T1000 (cell line): ENCODE data around the gene SRGAP3.
"Not testable (repeated sequence)": the region's sequence is repeated elsewhere in the genome, so short reads cannot be mapped to it uniquely, and the experiment has no call there.

Source experiments
- DNase-seq: peaks from one replicate; lab custom pipeline; 2025; ENCODE audit warnings: mixed read lengths; lab: John Stamatoyannopoulos, UW

Gene SRGAP3

DNA sequence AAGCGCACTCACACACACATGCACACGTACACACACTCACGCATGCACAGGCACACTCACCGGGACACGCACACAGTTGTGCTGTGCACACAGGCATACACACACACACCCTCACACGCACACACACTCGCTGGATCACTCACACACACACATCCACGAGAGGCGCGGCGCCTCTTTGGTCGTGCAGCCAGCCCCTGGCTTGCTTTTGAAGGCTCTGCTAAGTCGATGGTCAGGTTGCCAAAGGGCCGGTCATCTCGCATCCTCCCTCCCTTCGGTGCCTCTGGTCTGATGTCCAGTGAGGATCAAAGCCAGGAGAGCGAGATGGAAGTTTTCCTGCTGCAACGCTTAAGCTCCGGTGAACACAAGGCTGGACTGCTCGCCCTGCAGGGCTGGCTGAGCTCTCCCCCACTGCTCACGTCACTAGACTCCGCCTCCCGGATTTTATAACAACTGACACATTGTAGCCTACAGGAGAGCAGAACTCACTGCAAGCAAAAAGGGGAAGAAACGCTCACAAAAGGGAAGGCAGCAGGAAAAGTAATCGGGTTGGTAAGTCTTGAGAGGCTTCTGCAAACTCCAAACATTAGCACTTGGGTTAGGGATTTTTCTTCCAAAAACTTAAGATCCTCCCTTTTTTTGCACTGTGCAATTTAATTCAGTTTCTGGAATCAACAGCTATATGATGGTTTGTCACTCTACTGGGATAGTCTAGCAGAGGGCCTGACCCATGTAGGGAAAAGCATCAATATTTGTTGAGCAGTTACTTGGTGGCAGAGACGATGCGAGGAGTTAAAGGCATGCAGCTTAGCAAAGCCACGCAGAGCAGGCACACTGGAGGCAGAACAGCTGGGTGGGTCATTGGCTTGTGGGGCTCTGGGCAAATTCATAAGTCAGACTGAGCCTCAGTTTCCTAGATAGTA lies at the start of gene SRGAP3:
SRGAP3 (minus strand) TSS at position 374 of the 920 bp plus-strand sequence. CDS start 695 bp downstream, outside the sequence.
- DNase-seq, result peak; percentile 73

DNA sequence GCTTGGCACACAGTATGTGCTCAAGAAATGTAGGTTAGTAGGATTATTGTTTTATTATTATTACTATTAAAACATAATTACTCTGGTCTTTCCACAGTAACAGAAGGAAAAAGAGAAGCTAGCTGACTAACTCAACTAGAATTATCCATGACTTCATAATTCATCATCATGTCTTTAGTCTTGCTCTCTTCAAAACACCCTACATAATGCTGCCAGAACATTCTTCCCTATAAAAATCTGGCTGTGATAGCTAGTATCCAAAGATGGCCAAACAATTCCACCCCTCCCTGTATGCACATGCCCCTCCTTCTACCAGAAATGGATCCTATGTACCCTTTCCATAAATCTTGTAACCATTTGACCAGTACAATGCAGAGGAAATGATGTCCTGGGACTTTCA lies 48.8 kb upstream of the SRGAP3 start:
- no peak for DNase-seq

DNA sequence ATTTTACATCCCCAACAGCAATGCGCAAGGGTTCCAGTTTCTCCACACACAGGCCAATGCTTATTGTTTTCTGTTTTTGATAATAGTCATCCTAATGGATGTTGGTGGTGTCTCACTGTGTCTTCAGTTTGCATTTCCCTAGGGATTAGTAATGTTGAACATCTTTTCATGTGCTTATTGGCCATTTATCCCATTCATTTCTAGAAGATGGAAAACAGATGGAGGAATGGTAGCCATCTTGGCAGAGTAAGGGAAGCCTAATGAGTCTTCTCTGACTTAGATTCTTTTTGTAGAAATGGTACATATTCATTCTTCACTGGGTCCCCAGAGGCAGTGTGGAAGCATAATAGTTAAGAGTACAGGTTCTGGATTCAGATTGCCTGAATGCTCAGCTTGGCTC lies 46.8 kb upstream of the SRGAP3 start:
- no peak for DNase-seq

DNA sequence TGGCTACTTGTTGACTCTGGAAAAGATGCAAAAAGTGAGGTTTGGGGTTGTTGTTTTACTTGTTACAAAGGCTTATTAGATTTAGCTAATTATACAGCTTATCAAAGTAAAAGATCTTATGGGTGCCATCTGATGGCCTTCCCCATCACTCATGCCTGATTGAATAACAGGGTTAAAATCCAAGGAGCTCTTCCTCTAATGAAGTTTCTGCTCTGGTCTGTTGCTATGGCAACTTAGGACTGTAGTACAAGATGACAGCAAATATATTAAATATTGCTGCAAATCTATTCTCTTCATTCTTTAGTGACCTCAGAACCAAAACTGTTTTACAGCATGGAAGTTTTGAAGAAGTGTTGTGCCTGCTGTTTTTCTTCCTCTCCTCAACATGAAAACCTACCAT lies 45.6 kb upstream of the SRGAP3 start:
- DNase-seq, result no peak

DNA sequence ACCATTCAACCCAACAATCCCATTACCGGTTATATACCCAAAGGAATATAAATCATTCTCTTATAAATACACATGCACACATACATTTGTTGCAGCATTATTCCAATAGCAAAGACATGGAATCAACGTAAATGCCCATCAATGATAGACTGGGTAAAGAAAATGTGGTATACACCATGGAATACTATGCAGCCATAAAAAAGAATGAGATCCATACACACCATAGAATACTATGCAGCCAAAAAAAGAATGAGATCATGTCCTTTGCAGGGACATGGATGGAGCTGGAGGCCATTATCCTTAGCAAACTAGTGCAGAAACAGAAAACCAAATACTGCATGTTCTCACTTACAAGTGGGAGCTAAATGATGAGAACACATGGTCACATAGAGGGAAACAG lies 44.5 kb upstream of the SRGAP3 start:
- DNase-seq, result not testable (repeated sequence)

DNA sequence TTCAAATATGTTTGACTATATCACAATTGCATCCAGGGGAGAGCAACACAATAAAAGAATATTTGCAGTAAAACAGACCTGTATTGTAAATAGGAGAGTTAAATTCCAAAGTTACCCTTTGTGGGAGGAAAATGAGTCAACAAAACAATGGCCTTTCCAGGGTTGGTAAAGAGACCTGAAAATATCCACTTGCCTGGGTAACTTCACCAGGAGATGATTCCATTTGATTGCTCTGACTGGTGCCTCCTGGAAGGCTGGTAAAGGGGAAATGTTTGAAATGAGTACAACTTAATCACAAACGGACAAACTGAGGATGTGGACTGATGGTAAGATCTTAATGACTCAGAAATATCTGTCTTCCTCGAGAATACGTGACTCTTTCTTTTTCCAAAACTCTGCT lies 43.6 kb upstream of the SRGAP3 start:
- no peak for DNase-seq

DNA sequence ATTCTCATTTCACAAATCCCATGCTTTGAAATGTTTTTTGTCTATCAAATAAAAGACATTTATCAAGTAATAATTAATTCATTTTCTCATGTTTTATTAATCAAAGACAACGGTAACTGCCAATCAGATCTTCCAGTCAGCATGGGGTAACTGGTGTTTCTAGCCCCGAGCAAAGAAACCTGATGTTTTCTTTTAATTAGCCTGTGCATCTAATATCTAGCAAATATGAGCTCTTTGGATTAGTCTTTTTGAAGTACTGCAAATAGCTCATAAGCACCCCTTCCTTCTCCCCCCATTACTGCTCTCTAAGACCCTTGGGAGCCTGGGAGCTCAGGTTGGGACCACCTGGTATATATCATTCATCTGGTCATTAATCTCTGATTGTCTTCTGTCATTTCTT lies 43.1 kb upstream of the SRGAP3 start:
- DNase-seq, result no peak

DNA sequence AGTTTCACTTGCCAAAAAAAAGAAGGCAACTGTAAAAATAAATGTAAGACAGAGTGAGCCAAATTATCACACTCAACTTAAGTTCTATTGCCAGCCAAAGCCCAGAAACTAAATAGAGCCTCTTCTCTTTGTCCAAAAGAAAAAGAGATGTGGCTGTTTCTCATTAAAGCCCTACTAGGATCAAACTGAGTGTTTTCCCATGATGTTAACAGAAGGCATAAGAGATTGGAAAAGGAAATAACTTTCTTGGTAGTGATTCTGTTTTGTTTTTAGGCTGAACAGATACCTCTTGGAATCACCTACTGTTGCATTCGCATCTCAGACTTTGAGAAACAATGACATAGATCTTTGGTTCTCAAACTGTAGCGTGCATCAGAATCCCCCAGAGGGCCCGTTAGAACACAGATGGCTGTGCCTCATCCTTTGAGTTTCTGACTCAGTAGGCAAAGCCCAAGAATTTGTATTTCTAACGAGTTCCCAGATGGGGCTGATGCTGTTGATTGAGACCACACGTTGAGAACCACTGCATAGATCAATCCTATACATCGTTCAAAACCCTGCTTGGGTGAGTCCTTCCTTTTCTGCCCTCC lies 42.5 kb upstream of the SRGAP3 start:
- no peak for DNase-seq

DNA sequence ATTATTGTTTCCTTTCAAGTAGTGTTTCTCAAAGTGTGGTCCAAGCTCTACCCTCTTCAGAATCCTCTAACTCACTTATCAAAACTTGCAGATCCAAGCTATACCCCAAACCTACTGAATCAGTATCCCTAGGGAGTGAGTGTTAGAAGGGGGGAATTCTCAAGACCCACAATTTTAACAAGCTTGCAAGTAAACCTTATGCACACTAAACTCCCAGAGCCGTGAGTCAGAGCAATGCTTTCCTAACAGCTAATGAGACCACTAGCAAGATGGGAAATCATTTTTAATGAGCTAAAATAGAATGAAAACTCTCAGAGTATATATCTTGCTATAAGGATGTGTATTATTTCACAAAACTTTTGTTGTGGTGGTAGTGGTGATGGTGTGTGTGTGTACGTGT lies 41.1 kb upstream of the SRGAP3 start:
- DNase-seq, result no peak

DNA sequence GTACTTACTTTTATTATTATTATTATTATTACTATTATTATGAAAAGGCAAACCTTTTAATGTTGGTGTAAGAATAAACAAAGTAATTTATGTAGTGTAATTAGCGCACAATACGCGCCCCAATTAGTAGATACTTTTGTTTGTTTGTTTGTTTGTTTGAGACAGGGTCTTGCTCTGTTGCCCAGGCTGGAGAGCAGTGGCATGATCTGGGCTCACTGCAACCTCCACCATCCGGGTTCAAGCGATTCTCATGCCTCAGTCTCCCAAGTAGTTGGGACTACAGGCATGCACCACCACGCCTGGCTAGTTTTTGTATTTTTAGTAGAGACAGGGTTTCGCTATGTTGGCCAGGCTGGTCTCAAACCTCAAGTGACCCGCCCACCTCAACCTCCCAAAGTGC lies 32.1 kb upstream of the SRGAP3 start:
- not testable (repeated sequence) for DNase-seq

DNA sequence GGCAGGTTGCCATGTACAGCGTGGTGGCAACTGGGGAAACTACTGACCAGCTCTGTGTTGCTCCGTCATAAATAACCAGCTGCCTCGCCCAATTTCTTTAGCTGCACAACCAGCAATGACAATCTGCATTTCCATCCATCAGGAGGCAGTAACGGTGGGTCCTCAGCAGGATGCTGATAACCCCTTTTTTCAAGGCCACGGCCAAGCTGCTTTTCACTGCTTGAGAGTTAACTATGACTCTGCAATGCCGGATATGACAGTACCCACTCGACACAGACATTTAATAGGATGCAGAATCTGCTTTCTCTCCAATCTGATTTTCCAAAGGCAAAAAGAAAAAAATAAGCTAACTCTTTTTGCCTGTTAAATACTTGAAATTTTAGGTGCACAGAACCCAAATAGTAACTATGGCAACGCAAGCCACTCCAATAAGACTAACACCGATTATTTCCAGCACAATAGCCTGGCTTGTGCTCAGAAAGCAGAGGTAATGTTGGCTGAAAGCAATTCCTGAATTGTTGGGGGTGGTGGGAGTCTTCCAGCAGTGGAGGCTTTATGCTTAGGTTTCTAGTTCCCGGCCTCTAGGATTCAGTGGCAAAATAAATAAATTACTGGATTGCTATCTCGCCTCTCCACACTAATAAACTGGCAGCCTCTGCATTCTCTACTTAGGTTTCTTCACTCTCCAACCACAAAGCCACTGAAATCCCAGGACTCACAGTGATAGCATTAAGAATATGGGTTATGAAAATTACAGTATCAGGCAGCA lies 31.2 kb upstream of the SRGAP3 start:
- no peak for DNase-seq

DNA sequence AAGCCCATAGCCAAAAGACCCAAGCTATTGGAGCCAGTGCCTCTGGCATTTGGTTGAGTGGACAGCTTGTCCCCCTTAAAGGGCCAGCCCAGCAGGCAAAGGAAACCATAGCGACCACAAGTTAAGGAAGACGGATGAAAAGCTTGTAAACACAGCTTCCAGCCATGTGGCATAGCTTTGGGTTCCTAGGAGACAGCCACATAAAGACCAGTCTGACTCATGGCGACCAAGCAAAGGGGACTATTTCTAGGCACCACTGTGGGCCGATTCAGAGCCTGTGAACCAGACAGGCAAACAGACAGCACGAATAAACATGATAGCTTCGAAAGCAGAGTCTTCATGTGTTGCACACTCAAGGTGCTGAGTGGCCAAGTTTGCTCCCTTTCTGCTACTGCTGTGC lies 30.5 kb upstream of the SRGAP3 start:
- DNase-seq, result peak; percentile 27

DNA sequence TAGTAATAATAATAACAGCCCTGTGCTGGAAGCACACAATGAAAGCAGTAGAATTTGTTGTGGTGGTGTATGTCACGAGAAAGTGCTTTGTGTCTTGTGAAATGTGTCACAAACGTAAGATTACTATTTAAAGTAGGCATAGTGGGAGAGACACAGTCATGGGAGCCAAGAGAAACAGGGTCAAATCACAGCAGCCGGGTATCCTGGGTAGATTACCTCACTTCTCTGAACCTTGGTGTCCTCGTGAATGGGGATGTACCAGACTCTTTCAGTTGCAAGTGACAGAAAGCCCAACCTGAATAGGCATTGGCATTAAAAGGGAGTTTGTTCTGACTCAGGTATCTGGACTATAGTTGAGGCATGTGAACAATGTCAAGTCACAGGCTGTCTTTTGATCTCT lies 29.1 kb upstream of the SRGAP3 start:
- DNase-seq, result no peak

DNA sequence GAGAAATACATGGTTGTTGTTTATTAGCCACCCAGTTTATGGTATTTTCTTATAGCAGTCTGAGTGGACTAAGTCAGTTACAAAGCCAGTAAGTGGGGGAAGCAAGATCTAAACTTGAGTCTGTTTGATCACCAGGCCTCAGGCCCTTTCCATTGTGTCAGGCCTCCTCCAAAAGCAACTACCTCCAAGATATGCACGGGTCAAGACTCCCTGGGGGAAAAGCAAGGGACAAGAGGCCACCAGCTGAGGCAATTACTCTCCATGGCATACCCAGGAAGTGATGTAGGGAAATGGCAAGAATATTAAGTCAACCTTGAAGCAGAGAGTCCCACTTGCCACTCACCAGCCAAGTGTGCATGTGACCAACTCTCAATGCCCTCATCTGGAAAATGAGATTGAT lies 28.6 kb upstream of the SRGAP3 start:
- DNase-seq, result no peak

DNA sequence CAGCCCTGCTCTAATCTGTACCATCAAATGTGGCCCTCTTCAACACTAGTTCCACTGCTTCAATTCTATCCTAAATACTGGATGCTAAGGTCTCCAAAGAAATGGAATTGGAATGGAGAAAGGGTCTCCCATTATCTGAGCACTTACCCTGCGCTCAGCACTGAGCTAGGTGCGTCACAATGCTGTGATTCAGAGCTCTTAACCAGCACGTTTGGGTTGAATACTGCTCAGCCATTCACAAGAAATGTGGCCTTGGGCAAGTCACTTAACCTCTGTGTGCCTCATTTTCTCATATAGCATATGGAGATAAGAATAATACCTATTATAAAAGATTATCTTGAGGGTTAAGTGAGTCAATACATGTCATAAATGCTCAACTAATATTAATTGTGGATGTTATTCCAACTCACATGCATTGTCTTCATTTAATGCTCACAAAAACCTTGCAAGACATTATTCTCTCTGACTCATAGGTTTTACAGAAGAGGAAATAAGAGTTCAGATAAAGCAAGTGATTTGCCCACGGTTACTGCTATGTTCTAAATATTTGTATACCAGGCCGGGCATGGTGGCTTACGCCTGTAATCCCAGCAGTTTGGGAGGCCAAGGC lies 27.4 kb upstream of the SRGAP3 start:
- DNase-seq, result no peak

DNA sequence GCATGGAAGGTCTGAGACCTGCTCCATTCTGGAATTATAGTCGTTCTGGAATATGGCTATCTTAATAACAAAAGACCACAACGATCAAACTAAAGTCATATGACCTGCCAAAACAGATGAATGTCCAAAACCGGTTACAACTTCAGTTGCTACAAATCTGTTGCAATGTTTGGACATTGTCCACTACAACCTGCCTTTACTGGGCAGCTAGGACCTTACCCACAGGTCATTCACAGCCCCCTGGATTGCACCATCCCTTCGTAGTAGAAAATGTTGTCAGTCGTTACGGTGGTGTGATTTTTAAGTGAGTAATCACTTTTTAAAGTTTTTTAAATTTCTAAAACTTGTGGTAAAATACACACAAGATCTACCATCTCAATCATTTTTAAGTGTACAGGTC lies 22.5 kb upstream of the SRGAP3 start:
- no peak for DNase-seq

DNA sequence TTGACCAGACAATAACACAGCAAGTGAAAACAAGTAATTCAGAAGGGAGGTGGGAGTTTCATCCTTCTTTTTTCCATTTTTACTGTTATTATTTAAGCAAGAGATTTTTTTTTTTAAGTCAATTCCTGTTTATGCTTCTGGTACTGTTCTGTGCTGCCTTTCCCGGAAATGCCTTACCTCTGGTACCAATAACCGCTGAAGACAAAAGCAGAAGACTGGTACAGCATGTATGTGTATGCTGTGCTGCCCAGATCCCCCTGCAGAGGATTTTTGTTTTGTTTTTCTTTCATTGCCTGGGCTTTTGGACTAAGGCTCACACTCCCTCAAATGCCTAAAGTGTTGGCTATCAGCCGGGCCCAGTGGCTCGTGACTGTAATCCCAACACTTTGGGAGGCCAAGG lies 21.3 kb upstream of the SRGAP3 start:
- no peak for DNase-seq

DNA sequence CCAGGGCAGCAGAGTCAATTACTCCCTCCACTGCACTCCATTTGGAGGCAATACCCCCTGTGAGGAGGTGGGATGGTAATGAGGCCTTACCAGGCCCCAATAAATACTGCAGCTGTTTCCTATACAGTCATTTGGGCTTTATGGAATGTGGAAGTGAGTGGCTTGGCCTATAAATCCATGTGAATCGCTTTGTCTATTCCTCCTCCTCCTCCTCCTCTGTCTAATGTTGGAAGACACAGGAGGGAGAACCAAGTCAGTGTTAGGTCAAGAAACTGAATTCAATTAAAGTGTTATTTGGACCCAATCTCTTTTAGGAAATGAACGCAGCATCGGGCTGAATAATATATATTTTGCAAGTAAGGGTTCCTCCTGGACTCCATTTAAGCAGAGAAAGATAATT lies 17.3 kb upstream of the SRGAP3 start:
- no peak for DNase-seq

DNA sequence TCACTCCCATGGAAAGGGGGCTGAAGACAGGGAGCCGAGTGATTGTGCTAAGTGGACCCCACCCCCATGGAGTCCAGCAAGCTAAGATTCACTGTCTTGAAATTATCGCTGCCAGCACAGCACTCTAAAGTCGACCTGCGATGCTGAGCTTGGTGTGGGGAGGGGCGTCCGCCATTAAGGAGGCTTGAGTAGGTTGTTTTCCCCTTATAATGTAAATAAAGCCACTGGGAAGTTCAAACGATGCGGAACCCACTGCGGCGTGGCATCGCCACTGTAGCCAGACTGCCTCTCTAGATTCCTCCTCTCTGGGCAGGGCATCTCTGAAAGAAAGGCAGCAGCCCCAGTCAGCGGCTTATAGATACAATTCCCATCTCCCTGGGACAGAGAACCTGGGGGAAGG lies 10.9 kb upstream of the SRGAP3 start:
- no peak for DNase-seq

DNA sequence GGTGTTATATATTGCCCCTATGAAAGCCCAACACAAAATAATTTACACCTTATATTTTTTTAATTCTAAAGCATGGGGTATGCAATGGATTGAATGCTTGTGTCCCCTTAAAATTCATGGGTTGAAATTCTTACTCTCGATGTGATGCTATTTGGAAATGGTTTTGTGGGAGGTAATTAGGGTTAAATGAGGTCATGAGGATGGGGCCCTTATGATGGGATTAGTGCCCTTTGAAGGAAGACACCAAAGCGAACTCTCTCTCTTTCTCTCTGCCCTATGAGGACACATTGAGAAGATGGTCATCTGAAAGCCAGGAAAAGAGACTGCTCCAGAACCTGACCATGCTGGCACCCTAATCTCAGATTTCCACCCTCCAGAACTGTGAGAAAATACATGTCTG lies 7.6 kb upstream of the SRGAP3 start:
- DNase-seq, result no peak

DNA sequence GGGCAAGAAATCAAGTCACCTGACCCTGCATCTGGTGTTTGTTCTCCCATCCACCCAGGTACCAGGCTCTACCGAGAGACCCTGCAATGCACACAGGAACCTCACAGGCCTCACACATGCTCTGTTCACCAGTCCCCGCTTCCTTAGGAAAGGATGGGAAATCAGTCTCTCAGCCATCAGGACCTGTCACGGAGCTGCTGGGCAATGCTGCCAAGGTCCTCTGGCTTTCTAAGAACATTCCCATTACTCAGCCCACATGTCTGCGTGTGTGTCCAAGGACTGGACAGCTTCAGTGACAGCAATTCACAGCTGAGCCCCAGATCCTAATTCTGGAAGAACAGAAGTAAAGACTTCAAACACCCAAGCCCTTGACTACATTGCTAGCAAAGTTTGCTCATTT lies 6.5 kb upstream of the SRGAP3 start:
- DNase-seq, result no peak

DNA sequence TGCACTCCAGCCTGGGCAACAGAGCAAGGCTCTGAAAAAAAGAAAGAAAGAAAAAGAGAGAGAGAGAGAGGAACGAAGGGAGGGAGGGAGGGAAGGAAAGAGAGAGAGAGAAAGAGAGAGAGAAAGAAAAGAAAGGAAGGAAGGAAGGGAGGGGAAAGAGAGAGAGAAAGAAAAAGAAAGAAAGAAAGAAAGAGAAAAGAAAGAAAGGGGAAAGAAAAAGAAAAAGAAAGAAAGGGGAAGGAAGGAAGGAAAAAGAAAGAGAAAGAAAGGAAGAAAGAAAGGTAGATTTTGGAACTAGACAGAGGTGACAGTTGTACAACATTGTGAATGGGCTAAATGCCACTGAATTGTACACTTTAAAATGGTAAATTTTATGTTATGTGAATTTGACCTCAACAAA lies 5.3 kb upstream of the SRGAP3 start:
- no peak for DNase-seq
